ENCODE data around the gene CFAP251. TPM values are rescaled to one million over a fixed set of nuclear protein-coding genes. Genes with fewer than 3 reads are reported as not detected.

Gene CFAP251
- total and polyA plus RNA-seq, 8 donors = 0.29 to 2.8 (median 1.2) TPM; not detected in 2

DNA sequence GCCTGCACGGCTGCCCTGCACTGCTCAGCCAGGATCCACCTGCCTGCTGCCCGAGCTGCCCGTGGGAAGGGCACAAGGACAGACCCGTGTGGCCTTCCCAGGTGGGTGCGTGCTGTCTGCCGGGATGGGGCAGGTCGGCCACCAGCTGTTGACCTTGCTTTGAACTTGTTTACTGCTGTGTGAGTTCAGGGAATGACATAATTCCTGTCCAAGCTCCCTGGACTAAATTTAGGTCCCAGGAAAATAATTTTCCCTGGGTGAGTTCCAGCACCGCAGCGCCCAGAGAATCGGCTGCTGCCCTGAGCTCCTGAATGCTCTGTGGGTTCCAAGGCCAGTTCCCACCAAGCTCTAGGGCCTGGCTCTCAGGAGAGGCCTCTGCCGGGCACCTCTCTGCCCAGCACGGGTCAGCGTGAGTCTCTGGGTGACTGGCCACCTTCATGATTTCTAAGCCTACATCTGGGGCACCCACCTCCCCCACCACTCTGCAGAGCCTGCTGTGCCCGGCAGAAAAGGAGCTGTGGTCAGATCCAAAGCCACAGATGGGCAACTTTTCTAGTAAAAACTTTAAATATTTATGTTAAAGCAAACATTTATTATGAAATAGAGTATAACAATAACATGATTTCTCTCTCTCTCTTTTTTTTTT, 133.0 kb downstream of the CFAP251 start:
- intact Hi-C loops (cut with DNase I; ENCODE audit: low total_unique reads) = loop anchor here (5.0 kb wide), 1 partner anchor 76 kb away; no protein-coding TSS in a partner anchor
- H3K9me3 ChIP-seq = no peaks in the 10 kb centered on the region
- DNase-seq = peak in 1 of 2 donors; percentile 43

DNA sequence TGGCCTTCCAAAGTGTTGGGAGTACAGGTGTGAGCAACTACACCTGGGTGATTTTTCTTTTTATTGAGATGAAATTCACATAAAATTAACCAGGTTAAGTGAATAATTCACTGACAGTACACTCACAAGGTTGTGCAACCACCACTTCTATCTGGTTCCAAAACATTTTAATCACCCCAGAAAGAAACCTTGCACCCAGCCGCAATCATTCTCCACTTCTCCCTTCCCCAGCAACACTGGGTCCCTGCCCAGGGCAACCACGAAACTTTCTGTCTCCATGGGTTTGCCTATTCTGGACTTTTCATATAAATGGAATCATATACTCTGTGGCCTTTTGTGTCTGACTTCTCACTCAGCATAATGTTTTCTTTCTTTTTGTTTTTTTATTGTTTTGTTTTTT, 133.9 kb downstream of the CFAP251 start:
- H3K27me3 ChIP-seq = no peaks in the 10 kb centered on the region
- peaks cover 5 to 49% (median 20%) of the 10 kb centered on the region in 4 donors for H3K4me1 ChIP-seq
- DNase-seq = no peak
- H3K36me3 ChIP-seq = peaks cover 0 to 39% (median 35%) of the 10 kb centered on the region in 4 donors
- intact Hi-C loops (cut with DNase I; ENCODE audit: low total_unique reads) = loop anchor here (5.0 kb wide), 1 partner anchor 75 kb away; no protein-coding TSS in a partner anchor
- TF ChIP-seq EP300 (IDR thresholded peaks at IDR 0.05) (no peak), POLR2A (IDR thresholded peaks at IDR 0.05) (no peak)
- TF ChIP-seq, protein P1, sequence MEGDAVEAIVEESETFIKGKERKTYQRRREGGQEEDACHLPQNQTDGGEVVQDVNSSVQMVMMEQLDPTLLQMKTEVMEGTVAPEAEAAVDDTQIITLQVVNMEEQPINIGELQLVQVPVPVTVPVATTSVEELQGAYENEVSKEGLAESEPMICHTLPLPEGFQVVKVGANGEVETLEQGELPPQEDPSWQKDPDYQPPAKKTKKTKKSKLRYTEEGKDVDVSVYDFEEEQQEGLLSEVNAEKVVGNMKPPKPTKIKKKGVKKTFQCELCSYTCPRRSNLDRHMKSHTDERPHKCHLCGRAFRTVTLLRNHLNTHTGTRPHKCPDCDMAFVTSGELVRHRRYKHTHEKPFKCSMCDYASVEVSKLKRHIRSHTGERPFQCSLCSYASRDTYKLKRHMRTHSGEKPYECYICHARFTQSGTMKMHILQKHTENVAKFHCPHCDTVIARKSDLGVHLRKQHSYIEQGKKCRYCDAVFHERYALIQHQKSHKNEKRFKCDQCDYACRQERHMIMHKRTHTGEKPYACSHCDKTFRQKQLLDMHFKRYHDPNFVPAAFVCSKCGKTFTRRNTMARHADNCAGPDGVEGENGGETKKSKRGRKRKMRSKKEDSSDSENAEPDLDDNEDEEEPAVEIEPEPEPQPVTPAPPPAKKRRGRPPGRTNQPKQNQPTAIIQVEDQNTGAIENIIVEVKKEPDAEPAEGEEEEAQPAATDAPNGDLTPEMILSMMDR (IDR thresholded peaks at IDR 0.05) = no peak
- H3K9me3 ChIP-seq = no peaks in the 10 kb centered on the region
- H3K4me3 ChIP-seq = no peak overlapping the region
- WGBS, 5 donors = 72 to 87% (median 86%) methylated on average over 2 of the region's 2 CpGs
- peak overlapping the region in 2 of 5 donors; percentile 42 to 77 for H3K27ac ChIP-seq

More for the DNA sequence above, 133.0 kb downstream of the CFAP251 start:
- Histone ChIP-seq H3K36me3 (peaks cover 0 to 40% (median 35%) of the 10 kb centered on the region in 4 donors), H3K27ac (peak overlapping the region in 4 of 5 donors; percentile 20 to 77 (median 42)), H3K4me1 (peaks cover 5 to 40% (median 20%) of the 10 kb centered on the region in 4 donors), H3K4me3 (no peak overlapping the region), H3K27me3 (no peaks in the 10 kb centered on the region)
- TF ChIP-seq POLR2AphosphoS5 (IDR thresholded peaks at IDR 0.05) = no peak
- TF ChIP-seq, protein P1 (IDR thresholded peaks at IDR 0.05) = no peak
- TF ChIP-seq EP300 (IDR thresholded peaks at IDR 0.05) = no peak
- TF ChIP-seq POLR2A (IDR thresholded peaks at IDR 0.05) = no peak
- WGBS, 5 donors = 31 to 58% (median 55%) methylated on average over 5 to 14 of the region's 14 CpGs

Small RNAs within 50 kb of the gene (small RNA-seq; reads per million reads assigned to genes)
- 0 reads per million in 4 donors for gene AC069503.3
- 0 reads per million in 4 donors for gene RF00017
- 0 reads per million in 4 donors for gene RNU7-170P

Other genes starting within 250 kb of the CFAP251 start
- gene MORN3, start 248.9 kb upstream of the CFAP251 start, total RNA-seq = under 1 TPM in 2 of 5 donors, not detected in 3; under 0.01 to 0.55 TPM
- under 1 TPM; 0.20 to 0.87 (median 0.46) TPM for gene MORN3, start 248.9 kb upstream of the CFAP251 start, polyA plus RNA-seq
- gene TMEM120B, start 205.8 kb upstream of the CFAP251 start, total RNA-seq = 10 to 100 TPM in 1 of 5 donors, 1 to 10 TPM in 3, under 1 TPM in 1; 0.58 to 11.6 (median 8.3) TPM
- 1 to 10 TPM; 2.6 to 4.4 (median 3.1) TPM for gene TMEM120B, start 205.8 kb upstream of the CFAP251 start, polyA plus RNA-seq
- gene RHOF, start 124.9 kb upstream of the CFAP251 start, total RNA-seq = 100 to 1,000 TPM in 1 of 5 donors, 10 to 100 TPM in 3, 1 to 10 TPM in 1; 8.0 to 105 (median 29.5) TPM
- 10 to 100 TPM in 2 of 3 donors, 1 to 10 TPM in 1; 3.2 to 36.4 (median 13.6) TPM for gene RHOF, start 124.9 kb upstream of the CFAP251 start, polyA plus RNA-seq
- gene SETD1B, start 114.6 kb upstream of the CFAP251 start, total RNA-seq = 10 to 100 TPM in 3 of 5 donors, 1 to 10 TPM in 2; 7.2 to 27.5 (median 11.7) TPM
- 1 to 10 TPM; 3.2 to 5.4 (median 5.3) TPM for gene SETD1B, start 114.6 kb upstream of the CFAP251 start, polyA plus RNA-seq
- gene HPD, start 59.7 kb upstream of the CFAP251 start, total RNA-seq = under 1 TPM in 1 of 5 donors, not detected in 4; 0.73 TPM
- 1 to 10 TPM in 1 of 3 donors, under 1 TPM in 1, not detected in 1; 0.40 to 3.1 TPM for gene HPD, start 59.7 kb upstream of the CFAP251 start, polyA plus RNA-seq
- gene PSMD9, start 29.8 kb upstream of the CFAP251 start, total RNA-seq = 10 to 100 TPM in 3 of 5 donors, 1 to 10 TPM in 2; 2.9 to 38.8 (median 14.0) TPM
- gene PSMD9, start 29.8 kb upstream of the CFAP251 start, polyA plus RNA-seq = 10 to 100 TPM; 44.1 to 97.3 (median 85.5) TPM
- gene BCL7A, start 103.3 kb downstream of the CFAP251 start, total RNA-seq = 10 to 100 TPM in 1 of 5 donors, 1 to 10 TPM in 4; 2.0 to 11.6 (median 2.9) TPM
- 1 to 10 TPM; 1.5 to 3.4 (median 2.6) TPM for gene BCL7A, start 103.3 kb downstream of the CFAP251 start, polyA plus RNA-seq
- gene MLXIP, start 160.2 kb downstream of the CFAP251 start, total RNA-seq = 100 to 1,000 TPM in 1 of 5 donors, 10 to 100 TPM in 4; 34.5 to 140 (median 37.1) TPM
- 10 to 100 TPM; 12.3 to 28.0 (median 16.6) TPM for gene MLXIP, start 160.2 kb downstream of the CFAP251 start, polyA plus RNA-seq

Measured in stomach (tissue), 9 donors.